ENCODE measurements around the gene IGSF21. TPM values are rescaled to one million over a fixed set of nuclear protein-coding genes. Genes with fewer than 3 reads are reported as not detected.

IGSF21 gene
- total and polyA plus RNA-seq, 7 experiments from 2014 or later = not detected

DNA sequence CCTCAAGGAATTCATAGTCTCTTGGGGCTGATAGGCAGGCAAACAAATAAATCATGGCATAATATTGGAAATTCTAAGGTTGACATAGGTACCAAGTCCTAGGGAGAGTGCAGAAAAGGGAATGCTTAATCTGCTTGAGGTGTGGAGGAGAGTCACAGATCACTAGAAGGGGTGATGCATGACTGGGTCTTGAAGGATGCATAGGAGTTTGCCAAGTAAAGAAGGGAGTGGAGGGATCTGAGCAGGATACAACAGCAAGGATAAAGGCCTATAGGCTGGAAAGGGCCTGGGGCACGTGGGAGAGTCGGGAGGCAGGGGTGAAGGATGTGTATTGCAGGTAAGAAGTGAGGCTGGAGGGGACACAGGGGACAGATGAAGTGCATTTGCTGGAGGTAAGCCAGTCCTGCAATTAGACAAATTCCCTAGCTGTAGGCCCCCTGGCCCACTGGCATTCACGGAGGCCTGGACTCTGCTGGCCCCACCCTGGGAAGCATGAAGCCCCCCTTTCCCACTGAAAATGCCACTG is 15.9 kb downstream of the IGSF21 start:
- POLR2A ChIA-PET = no interaction called here
- Histone ChIP-seq H3K27ac (ENCODE audit: low read depth, low read length) (no peak overlapping the region), H3K4me1 (ENCODE audit: control insufficient read depth in 2 of 2, insufficient read depth in 2 of 2, low read length in 2 of 2) (no peaks in the 10 kb centered on the region), H3K27me3 (ENCODE audit: control insufficient read depth in 2 of 2, insufficient read depth in 2 of 2, low read length in 2 of 2) (no peaks in the 10 kb centered on the region), H3K36me3 (ENCODE audit: control insufficient read depth in 2 of 3, insufficient read depth in 3 of 3, low read length in 3 of 3) (no peaks in the 10 kb centered on the region), H3K9me3 (ENCODE audit: control insufficient read depth in 2 of 3, low read length in 3 of 3) (no peaks in the 10 kb centered on the region), H3K4me3 (ENCODE audit: low read length) (no peak overlapping the region)
- H3K4me3 Mint-ChIP-seq = no peak overlapping the region
- peaks cover 3 to 44% (median 36%) of the 10 kb centered on the region in 5 donors for H3K27me3 Mint-ChIP-seq
- CTCF ChIA-PET = no interaction called here
- no peak overlapping the region for H3K27ac Mint-ChIP-seq
- no peak for ATAC-seq
- H3K36me3 Mint-ChIP-seq = no peaks in the 10 kb centered on the region
- peaks cover 0 to 3% (median 0%) of the 10 kb centered on the region in 11 donors for H3K9me3 Mint-ChIP-seq
- intact Hi-C loops (cut with micrococcal nuclease) = no loop called here
- DNase-seq = no peak
- no peaks in the 10 kb centered on the region for H3K4me1 Mint-ChIP-seq

DNA sequence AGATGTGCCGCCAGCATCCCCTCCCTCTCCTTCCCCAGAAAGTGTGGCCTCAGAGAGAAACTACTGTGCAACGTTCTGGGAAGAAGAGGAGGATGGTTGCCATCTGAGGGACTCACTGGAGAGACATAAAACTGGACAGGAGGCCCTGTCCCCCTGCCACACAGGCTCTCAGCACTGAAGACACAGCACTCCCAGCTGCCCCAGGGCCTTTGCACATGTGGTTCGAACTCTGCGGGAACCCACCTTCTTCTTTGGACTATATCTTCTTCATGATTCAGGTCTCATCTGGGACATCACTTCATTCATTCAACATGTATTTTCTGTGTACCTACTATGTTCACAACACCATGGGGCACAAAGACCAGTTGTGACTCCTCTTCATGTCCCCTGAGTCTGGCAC is 17.4 kb downstream of the IGSF21 start:
- H3K27me3 Mint-ChIP-seq = peaks cover 0 to 45% (median 33%) of the 10 kb centered on the region in 5 donors
- peaks cover 0 to 3% (median 0%) of the 10 kb centered on the region in 11 donors for H3K9me3 Mint-ChIP-seq
- Histone ChIP-seq H3K27me3 (ENCODE audit: control insufficient read depth in 2 of 2, insufficient read depth in 2 of 2, low read length in 2 of 2) (no peaks in the 10 kb centered on the region), H3K27ac (ENCODE audit: low read depth, low read length) (no peak overlapping the region), H3K4me1 (ENCODE audit: control insufficient read depth in 2 of 2, insufficient read depth in 2 of 2, low read length in 2 of 2) (no peaks in the 10 kb centered on the region), H3K4me3 (ENCODE audit: low read length) (no peak overlapping the region), H3K36me3 (ENCODE audit: control insufficient read depth in 2 of 3, insufficient read depth in 3 of 3, low read length in 3 of 3) (no peaks in the 10 kb centered on the region), H3K9me3 (ENCODE audit: control insufficient read depth in 2 of 3, low read length in 3 of 3) (no peaks in the 10 kb centered on the region)
- no peaks in the 10 kb centered on the region for H3K36me3 Mint-ChIP-seq
- intact Hi-C loops (cut with micrococcal nuclease) = no loop called here
- H3K4me3 Mint-ChIP-seq = no peak overlapping the region
- POLR2A ChIA-PET = no interaction called here
- H3K4me1 Mint-ChIP-seq = no peaks in the 10 kb centered on the region
- H3K27ac Mint-ChIP-seq = no peak overlapping the region
- no peak for DNase-seq
- ATAC-seq = no peak
- CTCF ChIA-PET = no interaction called here

DNA sequence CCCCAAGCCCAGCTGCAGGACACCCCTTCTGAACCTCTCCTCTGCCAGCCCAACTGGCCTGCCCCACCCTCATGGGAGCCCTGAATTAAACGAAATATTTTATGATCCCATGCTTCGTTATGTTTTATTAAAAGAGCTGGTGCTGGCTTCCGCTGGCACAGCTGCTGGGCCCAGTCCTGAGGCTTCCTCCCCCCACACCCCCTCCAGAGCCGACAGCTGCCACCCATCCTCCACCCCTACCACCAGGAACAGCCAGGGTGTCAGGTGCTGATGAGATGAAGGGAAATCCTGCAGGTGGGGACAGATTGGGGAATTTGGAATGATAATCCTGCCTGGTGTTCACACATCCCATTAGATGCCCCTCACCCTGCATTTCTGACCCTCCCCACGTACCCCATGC is 19.0 kb downstream of the IGSF21 start:
- peaks cover 0 to 36% (median 27%) of the 10 kb centered on the region in 5 donors for H3K27me3 Mint-ChIP-seq
- no peak for ATAC-seq
- H3K4me1 ChIP-seq (ENCODE audit: control insufficient read depth in 2 of 2, insufficient read depth in 2 of 2, low read length in 2 of 2) = no peaks in the 10 kb centered on the region
- H3K9me3 ChIP-seq (ENCODE audit: control insufficient read depth in 2 of 3, low read length in 3 of 3) = no peaks in the 10 kb centered on the region
- no peak overlapping the region for H3K4me3 ChIP-seq (ENCODE audit: low read length)
- H3K27me3 ChIP-seq (ENCODE audit: control insufficient read depth in 2 of 2, insufficient read depth in 2 of 2, low read length in 2 of 2) = no peaks in the 10 kb centered on the region
- H3K4me1 Mint-ChIP-seq = no peaks in the 10 kb centered on the region
- H3K36me3 Mint-ChIP-seq = no peaks in the 10 kb centered on the region
- intact Hi-C loops (cut with micrococcal nuclease) = no loop called here
- no peaks in the 10 kb centered on the region for H3K9me3 Mint-ChIP-seq
- DNase-seq = no peak
- CTCF ChIA-PET = no interaction called here
- no peak overlapping the region for H3K27ac ChIP-seq (ENCODE audit: low read depth, low read length)
- POLR2A ChIA-PET = no interaction called here
- no peak overlapping the region for H3K27ac Mint-ChIP-seq
- H3K4me3 Mint-ChIP-seq = no peak overlapping the region
- no peaks in the 10 kb centered on the region for H3K36me3 ChIP-seq (ENCODE audit: control insufficient read depth in 2 of 3, insufficient read depth in 3 of 3, low read length in 3 of 3)

DNA sequence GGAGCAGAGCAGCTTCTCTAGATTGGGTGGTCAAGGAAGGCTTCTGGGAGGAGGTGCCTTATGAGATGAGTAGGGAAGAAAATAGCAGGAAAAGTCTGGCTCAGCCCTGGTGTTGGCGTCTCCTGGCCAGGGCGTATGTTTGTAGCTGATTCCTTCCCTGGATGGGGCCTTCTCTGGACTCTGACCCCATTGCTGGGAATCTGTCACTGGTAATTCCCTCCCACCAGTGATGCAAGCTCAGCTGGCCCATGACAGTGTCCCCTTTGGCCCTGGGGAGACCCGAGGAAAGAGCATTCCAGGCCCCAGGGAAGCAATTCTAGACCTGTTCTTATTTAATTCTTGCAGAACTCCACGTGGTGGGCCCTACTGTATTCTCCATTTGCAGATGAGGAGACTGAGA is 20.7 kb downstream of the IGSF21 start:
- Histone ChIP-seq H3K27ac (ENCODE audit: low read depth, low read length) (no peak overlapping the region), H3K4me3 (ENCODE audit: low read length) (no peak overlapping the region), H3K9me3 (ENCODE audit: control insufficient read depth in 2 of 3, low read length in 3 of 3) (no peaks in the 10 kb centered on the region), H3K4me1 (ENCODE audit: control insufficient read depth in 2 of 2, insufficient read depth in 2 of 2, low read length in 2 of 2) (no peaks in the 10 kb centered on the region), H3K27me3 (ENCODE audit: control insufficient read depth in 2 of 2, insufficient read depth in 2 of 2, low read length in 2 of 2) (no peaks in the 10 kb centered on the region), H3K36me3 (ENCODE audit: control insufficient read depth in 2 of 3, insufficient read depth in 3 of 3, low read length in 3 of 3) (no peaks in the 10 kb centered on the region)
- H3K4me1 Mint-ChIP-seq = no peaks in the 10 kb centered on the region
- no peaks in the 10 kb centered on the region for H3K9me3 Mint-ChIP-seq
- H3K4me3 Mint-ChIP-seq = no peak overlapping the region
- peaks cover 0 to 34% (median 21%) of the 10 kb centered on the region in 5 donors for H3K27me3 Mint-ChIP-seq
- H3K27ac Mint-ChIP-seq = no peak overlapping the region
- ChIA-PET POLR2A (interaction anchor here (0.7 kb wide), 1 partner anchor 912 kb away, joined by 3 read pairs; no protein-coding TSS in a partner anchor), CTCF (no interaction called here)
- ATAC-seq (no peak), DNase-seq (no peak)
- intact Hi-C loops (cut with micrococcal nuclease) = no loop called here
- H3K36me3 Mint-ChIP-seq = no peaks in the 10 kb centered on the region

DNA sequence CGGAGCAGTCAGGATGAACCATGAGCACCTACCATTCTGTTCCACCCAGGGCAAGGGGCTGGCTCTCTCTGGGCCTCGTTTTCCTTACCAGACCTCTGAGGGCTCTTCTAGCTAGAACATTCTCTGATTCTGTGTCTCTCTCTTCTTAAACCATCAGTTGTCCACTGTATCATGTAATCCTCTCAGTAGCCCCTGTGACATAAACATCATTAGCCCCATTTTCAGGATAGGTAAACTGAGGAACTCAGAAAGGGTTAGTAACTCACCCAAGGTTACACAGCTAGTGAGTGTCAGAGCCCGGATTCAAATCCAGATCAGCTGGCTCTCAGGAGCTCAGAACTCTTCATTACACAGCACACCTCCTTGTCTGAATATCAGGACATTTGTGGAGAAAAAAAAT is 22.8 kb downstream of the IGSF21 start:
- no peaks in the 10 kb centered on the region for H3K4me1 ChIP-seq (ENCODE audit: control insufficient read depth in 2 of 2, insufficient read depth in 2 of 2, low read length in 2 of 2)
- peaks cover 0 to 28% (median 22%) of the 10 kb centered on the region in 5 donors for H3K27me3 Mint-ChIP-seq
- H3K4me1 Mint-ChIP-seq = no peaks in the 10 kb centered on the region
- DNase-seq = no peak
- H3K9me3 ChIP-seq (ENCODE audit: control insufficient read depth in 2 of 3, low read length in 3 of 3) = no peaks in the 10 kb centered on the region
- no peak overlapping the region for H3K27ac ChIP-seq (ENCODE audit: low read depth, low read length)
- no peak overlapping the region for H3K4me3 Mint-ChIP-seq
- no peaks in the 10 kb centered on the region for H3K36me3 Mint-ChIP-seq
- no peak overlapping the region for H3K4me3 ChIP-seq (ENCODE audit: low read length)
- no peaks in the 10 kb centered on the region for H3K36me3 ChIP-seq (ENCODE audit: control insufficient read depth in 2 of 3, insufficient read depth in 3 of 3, low read length in 3 of 3)
- POLR2A ChIA-PET = no interaction called here
- ATAC-seq = no peak
- no peaks in the 10 kb centered on the region for H3K9me3 Mint-ChIP-seq
- no peaks in the 10 kb centered on the region for H3K27me3 ChIP-seq (ENCODE audit: control insufficient read depth in 2 of 2, insufficient read depth in 2 of 2, low read length in 2 of 2)
- CTCF ChIA-PET = no interaction called here
- intact Hi-C loops (cut with micrococcal nuclease) = no loop called here
- no peak overlapping the region for H3K27ac Mint-ChIP-seq

DNA sequence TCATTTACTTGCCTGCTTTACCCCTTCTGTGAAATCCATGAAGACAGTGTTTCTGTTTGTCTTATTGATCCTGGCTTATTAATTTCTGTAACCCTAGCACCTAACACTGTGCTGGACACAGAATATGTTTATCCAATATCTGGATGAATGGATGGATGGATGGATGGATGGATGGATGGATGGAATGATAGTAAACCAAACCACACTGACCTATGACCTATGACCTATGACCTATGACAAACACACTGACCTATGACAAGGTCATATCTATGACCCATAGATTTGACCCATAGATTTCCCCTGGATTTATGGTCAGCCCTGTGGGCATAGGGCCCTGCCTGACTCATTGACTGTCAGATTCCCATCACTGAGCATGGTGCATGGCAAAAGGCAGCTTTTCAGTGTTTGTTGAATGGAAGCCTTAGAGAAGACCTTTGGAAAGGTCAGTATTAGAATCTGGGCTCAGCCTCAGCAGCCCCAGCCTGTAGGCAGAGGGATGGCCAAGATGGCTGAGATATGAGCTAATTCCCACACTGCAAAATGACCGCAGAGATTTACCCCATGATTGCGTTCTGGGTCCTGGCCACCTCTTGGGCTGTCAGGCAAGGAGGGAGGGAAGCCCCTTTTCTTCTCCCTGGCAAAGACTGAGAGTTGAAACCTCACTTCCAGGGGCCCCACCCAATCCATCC is 24.6 kb downstream of the IGSF21 start:
- no peak for ATAC-seq
- Mint-ChIP-seq H3K4me1 (no peaks in the 10 kb centered on the region), H3K4me3 (no peak overlapping the region), H3K27me3 (peaks cover 0 to 26% (median 19%) of the 10 kb centered on the region in 5 donors), H3K9me3 (peaks cover 0 to 3% (median 0%) of the 10 kb centered on the region in 11 donors), H3K36me3 (no peaks in the 10 kb centered on the region), H3K27ac (no peak overlapping the region)
- Histone ChIP-seq H3K27me3 (ENCODE audit: control insufficient read depth in 2 of 2, insufficient read depth in 2 of 2, low read length in 2 of 2) (no peaks in the 10 kb centered on the region), H3K36me3 (ENCODE audit: control insufficient read depth in 2 of 3, insufficient read depth in 3 of 3, low read length in 3 of 3) (no peaks in the 10 kb centered on the region), H3K27ac (ENCODE audit: low read depth, low read length) (no peak overlapping the region), H3K4me3 (ENCODE audit: low read length) (no peak overlapping the region), H3K9me3 (ENCODE audit: control insufficient read depth in 2 of 3, low read length in 3 of 3) (no peaks in the 10 kb centered on the region), H3K4me1 (ENCODE audit: control insufficient read depth in 2 of 2, insufficient read depth in 2 of 2, low read length in 2 of 2) (no peaks in the 10 kb centered on the region)
- no peak for DNase-seq
- intact Hi-C loops (cut with micrococcal nuclease) = no loop called here
- CTCF ChIA-PET = no interaction called here
- POLR2A ChIA-PET = no interaction called here
